ENCODE results near the gene MACROH2A2. TPM values are rescaled to one million over a fixed set of nuclear protein-coding genes. Genes with fewer than 3 reads are reported as not detected.
A peak's percentile ranks its signal among the peaks of the same experiment; 100 is the strongest.

Gene MACROH2A2
- total RNA-seq, 2 experiments from 2014 or later = 3.6 to 4.2 TPM

GRCh38 chr10:70132098-70133029, 79.7 kb downstream of the MACROH2A2 start, which contains the start of gene AIFM2:
AIFM2 (minus strand) TSS chr10:70132825; CDS start chr10:70124084, 8,741 bp downstream.
- Mint-ChIP-seq H3K36me3 (ENCODE audit: low read depth) (peaks cover 6% of the 10 kb centered on the region), H3K4me1 (peaks cover 13% of the 10 kb centered on the region), H3K9me3 (ENCODE audit: low read depth) (no peaks in the 10 kb centered on the region), H3K4me3 (peak within 1 kb of the TSS; percentile 77), H3K27me3 (no peaks in the 10 kb centered on the region), H3K27ac (peak within 1 kb of the TSS; percentile 79)
- intact Hi-C loops (cut with DNase I, micrococcal nuclease) = loop anchor here in 1 of 2 experiments (1.0 kb wide), 1 partner anchor 38 kb away; the partner anchor contains the start of gene SAR1A
- ATAC-seq (peak; percentile 81), DNase-seq (peak; percentile 61)
- POLR2A ChIA-PET = interaction anchor here (0.6 kb wide), 1 partner anchor 12 kb away, joined by 3 read pairs; no protein-coding TSS in a partner anchor
- CTCF ChIA-PET = no interaction called here

- no peak overlapping the region for H3K4me3 Mint-ChIP-seq
- DNase-seq = no peak
- intact Hi-C loops (cut with DNase I, micrococcal nuclease) = no loop called here
- H3K36me3 Mint-ChIP-seq (ENCODE audit: low read depth) = peaks cover 11% of the 10 kb centered on the region
- no peak for ATAC-seq
- ChIA-PET CTCF (interaction anchor here (0.7 to 1.8 kb wide), 2 partner anchors 11 to 19 kb away, joined by 4 to 12 read pairs; partner anchors contain the start of gene TYSND1), POLR2A (no interaction called here)
- H3K4me1 Mint-ChIP-seq = peaks cover 13% of the 10 kb centered on the region
- no peaks in the 10 kb centered on the region for H3K9me3 Mint-ChIP-seq (ENCODE audit: low read depth)
- H3K27me3 Mint-ChIP-seq = no peaks in the 10 kb centered on the region
- H3K27ac Mint-ChIP-seq = no peak overlapping the region
These were observed 82.4 kb downstream of the MACROH2A2 start for GRCh38 chr10:70135046-70135445.

GRCh38 chr10:70135684-70136083, 83.0 kb downstream of the MACROH2A2 start:
- CTCF ChIA-PET = interaction anchor here (0.5 to 1.8 kb wide), 4 partner anchors 11 to 106 kb away, joined by 4 to 12 read pairs (median 4); partner anchors contain the start of gene TYSND1
- Mint-ChIP-seq H3K9me3 (ENCODE audit: low read depth) (no peaks in the 10 kb centered on the region), H3K27ac (no peak overlapping the region)

GRCh38 chr10:70137135-70137534, 84.5 kb downstream of the MACROH2A2 start:
- ATAC-seq (no peak), DNase-seq (no peak)
- peaks cover 9% of the 10 kb centered on the region for H3K36me3 Mint-ChIP-seq (ENCODE audit: low read depth)
- H3K27ac Mint-ChIP-seq = no peak overlapping the region
- intact Hi-C loops (cut with DNase I, micrococcal nuclease) = no loop called here
- H3K27me3 Mint-ChIP-seq = no peaks in the 10 kb centered on the region
- H3K4me3 Mint-ChIP-seq = no peak overlapping the region
- CTCF ChIA-PET = interaction anchor here (0.9 to 1.2 kb wide), 2 partner anchors 14 to 43 kb away, joined by 3 to 5 read pairs; no protein-coding TSS in a partner anchor
- POLR2A ChIA-PET = no interaction called here
- peaks cover 9% of the 10 kb centered on the region for H3K4me1 Mint-ChIP-seq
- H3K9me3 Mint-ChIP-seq (ENCODE audit: low read depth) = no peaks in the 10 kb centered on the region

More at GRCh38 chr10:70135684-70136083, 83.0 kb downstream of the MACROH2A2 start:
- POLR2A ChIA-PET = no interaction called here
- Mint-ChIP-seq H3K27me3 (no peaks in the 10 kb centered on the region), H3K36me3 (ENCODE audit: low read depth) (peaks cover 9% of the 10 kb centered on the region), H3K4me1 (peaks cover 13% of the 10 kb centered on the region), H3K4me3 (no peak overlapping the region)
- intact Hi-C loops (cut with DNase I, micrococcal nuclease) = no loop called here
- DNase-seq (no peak), ATAC-seq (no peak)

- CTCF ChIA-PET = interaction anchor here (0.5 to 1.5 kb wide), 4 partner anchors 8 to 208 kb away, joined by 3 read pairs; partner anchors contain the start of gene TYSND1
- peaks cover 5% of the 10 kb centered on the region for H3K4me1 Mint-ChIP-seq
- POLR2A ChIA-PET = no interaction called here
- no peak overlapping the region for H3K4me3 Mint-ChIP-seq
- intact Hi-C loops (cut with DNase I, micrococcal nuclease) = no loop called here
- DNase-seq (no peak), ATAC-seq (no peak)
- no peaks in the 10 kb centered on the region for H3K9me3 Mint-ChIP-seq (ENCODE audit: low read depth)
- no peaks in the 10 kb centered on the region for H3K27me3 Mint-ChIP-seq
- peak overlapping the region; percentile 23 for H3K27ac Mint-ChIP-seq
- peaks cover 6% of the 10 kb centered on the region for H3K36me3 Mint-ChIP-seq (ENCODE audit: low read depth)
These were observed 85.6 kb downstream of the MACROH2A2 start for GRCh38 chr10:70137927-70138883.

GRCh38 chr10:70139151-70139996, 86.7 kb downstream of the MACROH2A2 start:
- Mint-ChIP-seq H3K4me3 (no peak overlapping the region), H3K27me3 (no peaks in the 10 kb centered on the region), H3K4me1 (peaks cover 13% of the 10 kb centered on the region), H3K9me3 (ENCODE audit: low read depth) (no peaks in the 10 kb centered on the region), H3K27ac (peak overlapping the region; percentile 17), H3K36me3 (ENCODE audit: low read depth) (peaks cover 5% of the 10 kb centered on the region)
- DNase-seq (no peak), ATAC-seq (no peak)
- ChIA-PET CTCF (interaction anchor here (1.5 to 1.8 kb wide), 3 partner anchors 24 to 46 kb away, joined by 3 to 6 read pairs (median 4); no protein-coding TSS in a partner anchor), POLR2A (no interaction called here)
- intact Hi-C loops (cut with DNase I, micrococcal nuclease) = no loop called here

GRCh38 chr10:70139997-70140250, 87.3 kb downstream of the MACROH2A2 start:
- ChIA-PET CTCF (interaction anchor here (1.6 to 1.8 kb wide), 2 partner anchors 24 to 38 kb away, joined by 4 to 6 read pairs; no protein-coding TSS in a partner anchor), POLR2A (no interaction called here)
- no peaks in the 10 kb centered on the region for H3K9me3 Mint-ChIP-seq (ENCODE audit: low read depth)
- no peak for DNase-seq
- H3K4me3 Mint-ChIP-seq = no peak overlapping the region
- peak overlapping the region; percentile 17 for H3K27ac Mint-ChIP-seq
- H3K4me1 Mint-ChIP-seq = peaks cover 18% of the 10 kb centered on the region
- no peaks in the 10 kb centered on the region for H3K27me3 Mint-ChIP-seq
- ATAC-seq = no peak
- intact Hi-C loops (cut with DNase I, micrococcal nuclease) = loop anchor here in 1 of 2 experiments (10.0 kb wide), 1 partner anchor 225 kb away; no protein-coding TSS in a partner anchor
- H3K36me3 Mint-ChIP-seq (ENCODE audit: low read depth) = peaks cover 5% of the 10 kb centered on the region

- intact Hi-C loops (cut with DNase I, micrococcal nuclease) = loop anchor here in 1 of 2 experiments (10.0 kb wide), 1 partner anchor 225 kb away; no protein-coding TSS in a partner anchor
- no peak overlapping the region for H3K27ac Mint-ChIP-seq
- ChIA-PET CTCF (interaction anchor here (0.7 to 1.8 kb wide), 4 partner anchors 25 to 291 kb away, joined by 3 to 6 read pairs (median 4); no protein-coding TSS in a partner anchor), POLR2A (no interaction called here)
- DNase-seq (no peak), ATAC-seq (no peak)
- peaks cover 18% of the 10 kb centered on the region for H3K4me1 Mint-ChIP-seq
- peaks cover 5% of the 10 kb centered on the region for H3K36me3 Mint-ChIP-seq (ENCODE audit: low read depth)
- H3K9me3 Mint-ChIP-seq (ENCODE audit: low read depth) = no peaks in the 10 kb centered on the region
- no peaks in the 10 kb centered on the region for H3K27me3 Mint-ChIP-seq
- no peak overlapping the region for H3K4me3 Mint-ChIP-seq
These were observed 87.7 kb downstream of the MACROH2A2 start for GRCh38 chr10:70140297-70140696.

- ATAC-seq = no peak
- POLR2A ChIA-PET = no interaction called here
- intact Hi-C loops (cut with DNase I, micrococcal nuclease) = loop anchor here in 1 of 2 experiments (10.0 kb wide), 1 partner anchor 222 kb away; no protein-coding TSS in a partner anchor
These were observed 89.9 kb downstream of the MACROH2A2 start for GRCh38 chr10:70142555-70142954.

More at GRCh38 chr10:70142555-70142954, 89.9 kb downstream of the MACROH2A2 start:
- CTCF ChIA-PET = no interaction called here
- Mint-ChIP-seq H3K27me3 (no peaks in the 10 kb centered on the region), H3K4me1 (peaks cover 25% of the 10 kb centered on the region), H3K9me3 (ENCODE audit: low read depth) (no peaks in the 10 kb centered on the region), H3K4me3 (no peak overlapping the region), H3K36me3 (ENCODE audit: low read depth) (peaks cover 3% of the 10 kb centered on the region), H3K27ac (no peak overlapping the region)
- DNase-seq = no peak

Data from activated CD4-positive, alpha-beta T cell treated with anti-CD3 and anti-CD28 coated beads for 36 hours (primary cell).